Measurements from ENCODE around the gene SULT1A1. TPM values are rescaled to one million over a fixed set of nuclear protein-coding genes. Genes with fewer than 3 reads are reported as not detected.

Gene SULT1A1
- total and polyA plus RNA-seq, 2 experiments from 2014 or later: 15.0 to 18.8 TPM

DNA sequence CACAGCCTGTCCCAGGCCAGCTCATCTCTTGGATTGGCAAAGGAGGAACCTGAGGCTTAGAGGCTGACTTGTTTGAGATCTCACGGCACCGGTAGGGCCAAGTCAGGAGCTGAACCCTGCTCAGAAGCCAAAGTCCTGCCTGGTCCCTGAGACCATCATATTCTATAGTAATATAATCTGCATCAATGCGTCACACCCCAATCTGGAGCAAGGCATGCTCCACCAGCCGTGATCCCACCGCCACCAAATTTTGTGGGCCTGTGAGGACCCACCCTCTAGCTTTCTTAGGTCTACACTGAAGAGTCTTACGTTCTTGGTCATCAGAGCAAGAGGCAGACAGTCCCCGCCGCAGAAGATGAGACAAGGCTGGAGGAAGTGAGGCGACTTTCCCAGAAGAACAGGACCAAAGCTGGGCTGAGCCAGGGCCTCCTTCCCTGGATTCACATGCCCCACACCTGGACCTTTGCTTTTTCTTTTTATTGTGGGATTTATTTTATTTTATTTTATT is 2.7 kb downstream of the SULT1A1 start:
- H3K4me1 ChIP-seq (ENCODE audit: insufficient read depth): peaks cover 11% of the 10 kb centered on the region
- DNase-seq (ENCODE audit: low spot score): no peak
- H3K27ac ChIP-seq: no peak overlapping the region
- no peaks in the 10 kb centered on the region for H3K79me2 ChIP-seq
- H3K9me3 ChIP-seq (ENCODE audit: low read depth): no peaks in the 10 kb centered on the region
- H4K20me1 ChIP-seq (ENCODE audit: insufficient read depth, poor library complexity, severe bottlenecking): no peaks in the 10 kb centered on the region
- 98% methylated on average over 9 of the region's 9 CpGs for WGBS (ENCODE audit: low lambda C conversion rate, missing lambda C conversion rate)
- TF ChIP-seq EZH2phosphoT487 (IDR thresholded peaks at IDR 0.05; ENCODE audit: low read depth, severe bottlenecking, unreplicated experiment) (no peak), EZH2 (IDR thresholded peaks at IDR 0.05; ENCODE audit: borderline replicate concordance) (no peak), CTCF (IDR thresholded peaks at IDR 0.05; ENCODE audit: poor library complexity) (no peak)
- H3K4me2 ChIP-seq: no peak overlapping the region
- no peak overlapping the region for H2AFZ ChIP-seq
- no peaks in the 10 kb centered on the region for H3K36me3 ChIP-seq (replicated peaks; ENCODE audit: insufficient read depth, low read depth)
- H3K4me3 ChIP-seq: no peak overlapping the region
- no peaks in the 10 kb centered on the region for H3K9me2 ChIP-seq (replicated peaks; ENCODE audit: insufficient read depth)
- no peaks in the 10 kb centered on the region for H3K27me3 ChIP-seq

GRCh38 chr16:28606291-28607115 is 3.3 kb downstream of the SULT1A1 start:
- Histone ChIP-seq H2AFZ (no peak overlapping the region), H4K20me1 (ENCODE audit: insufficient read depth, poor library complexity, severe bottlenecking) (no peaks in the 10 kb centered on the region), H3K9me2 (replicated peaks; ENCODE audit: insufficient read depth) (no peaks in the 10 kb centered on the region), H3K4me3 (no peak overlapping the region), H3K27ac (no peak overlapping the region), H3K79me2 (no peaks in the 10 kb centered on the region), H3K9me3 (ENCODE audit: low read depth) (no peaks in the 10 kb centered on the region), H3K4me1 (ENCODE audit: insufficient read depth) (peaks cover 11% of the 10 kb centered on the region), H3K27me3 (no peaks in the 10 kb centered on the region), H3K4me2 (no peak overlapping the region), H3K36me3 (replicated peaks; ENCODE audit: insufficient read depth, low read depth) (no peaks in the 10 kb centered on the region)
- no peak for DNase-seq (ENCODE audit: low spot score)
- TF ChIP-seq CTCF (IDR thresholded peaks at IDR 0.05; ENCODE audit: poor library complexity) (no peak), EZH2 (IDR thresholded peaks at IDR 0.05; ENCODE audit: borderline replicate concordance) (no peak), EZH2phosphoT487 (IDR thresholded peaks at IDR 0.05; ENCODE audit: low read depth, severe bottlenecking, unreplicated experiment) (no peak)
- 89% methylated on average over 14 of the region's 16 CpGs for WGBS (ENCODE audit: low lambda C conversion rate, missing lambda C conversion rate)

DNA sequence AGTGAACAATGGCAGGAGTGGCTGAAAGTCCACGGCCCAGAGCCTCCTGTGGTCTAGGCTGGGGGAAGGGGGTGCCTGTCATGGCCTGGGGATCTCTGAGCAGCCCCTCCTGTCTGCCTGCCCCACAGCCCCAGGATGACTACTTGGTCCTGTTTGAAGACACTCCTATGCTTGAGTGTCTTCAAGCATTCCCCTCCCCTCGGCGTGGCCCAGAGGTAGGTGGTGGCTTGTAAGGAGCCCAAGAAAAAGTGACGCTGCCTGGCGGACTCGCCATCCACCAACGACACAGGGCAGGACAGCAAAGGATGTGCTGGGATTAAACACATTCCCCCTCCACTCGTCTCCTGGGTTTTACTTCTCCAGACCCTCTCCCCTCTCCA is 5.7 kb downstream of the SULT1A1 start:
- H3K36me3 ChIP-seq (replicated peaks; ENCODE audit: insufficient read depth, low read depth): no peaks in the 10 kb centered on the region
- H3K27me3 ChIP-seq: no peaks in the 10 kb centered on the region
- H3K79me2 ChIP-seq: no peaks in the 10 kb centered on the region
- H3K9me3 ChIP-seq (ENCODE audit: low read depth): no peaks in the 10 kb centered on the region
- DNase-seq (ENCODE audit: low spot score): no peak
- H3K4me3 ChIP-seq: no peak overlapping the region
- H3K9me2 ChIP-seq (replicated peaks; ENCODE audit: insufficient read depth): no peaks in the 10 kb centered on the region
- no peak overlapping the region for H2AFZ ChIP-seq
- 79% methylated on average over 8 of the region's 8 CpGs for whole genome bisulfite sequencing (ENCODE audit: low lambda C conversion rate, missing lambda C conversion rate)
- H3K4me2 ChIP-seq: no peak overlapping the region
- H4K20me1 ChIP-seq (ENCODE audit: insufficient read depth, poor library complexity, severe bottlenecking): no peaks in the 10 kb centered on the region
- no peak for TF ChIP-seq EZH2phosphoT487 (IDR thresholded peaks at IDR 0.05; ENCODE audit: low read depth, severe bottlenecking, unreplicated experiment)
- TF ChIP-seq CTCF (IDR thresholded peaks at IDR 0.05; ENCODE audit: poor library complexity): no peak
- TF ChIP-seq EZH2 (IDR thresholded peaks at IDR 0.05; ENCODE audit: borderline replicate concordance): no peak
- no peaks in the 10 kb centered on the region for H3K4me1 ChIP-seq (ENCODE audit: insufficient read depth)
- no peak overlapping the region for H3K27ac ChIP-seq

All from hepatocyte (in vitro differentiated cells).